NCI-H146 treated with DMSO at 0.1 percent for 48 hours (cell line): Measurements from ENCODE around the gene UQCRHL.

Experiments used
- DNase-seq: peaks from one replicate; lab custom pipeline; 2025; ENCODE audit not compliant: unreplicated experiment; lab: John Stamatoyannopoulos, UW

The UQCRHL gene

DNA sequence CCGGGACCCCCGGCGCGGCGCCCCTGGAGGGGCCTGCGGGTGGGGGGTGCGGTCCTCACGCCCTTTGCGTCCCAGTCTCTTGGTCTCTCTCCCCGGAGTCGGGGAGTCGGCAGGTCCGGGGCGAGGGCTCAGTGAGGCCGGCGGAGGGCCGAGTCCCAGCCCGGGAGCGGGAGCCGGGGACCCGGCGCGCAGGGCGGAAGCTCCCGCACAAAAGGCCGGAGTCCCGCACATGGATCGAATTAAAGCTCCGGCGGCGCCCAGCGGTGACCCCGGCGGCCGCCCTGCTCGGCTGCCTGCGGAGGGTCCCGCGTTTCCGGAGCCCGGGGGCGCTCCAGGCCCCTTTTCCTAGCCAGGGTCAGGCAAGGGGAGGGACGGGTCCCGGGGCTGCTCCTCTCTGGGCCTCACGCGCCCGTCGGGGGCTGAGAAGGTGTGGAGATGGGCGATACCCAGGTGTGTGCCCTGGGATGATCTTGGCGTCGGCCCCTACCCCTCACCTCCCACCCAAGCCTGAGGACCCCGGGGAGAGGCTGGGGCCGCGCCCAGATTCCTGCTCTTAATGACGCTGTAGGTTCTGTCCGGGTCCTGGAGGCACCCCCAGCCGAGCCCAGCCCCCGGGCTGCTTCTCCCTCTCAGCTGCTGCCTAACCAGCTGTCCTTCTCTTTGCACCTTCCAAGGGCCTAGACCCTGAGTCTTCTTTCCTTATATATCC lies 48.3 kb downstream of the UQCRHL start:
- DNase-seq, result no peak

DNA sequence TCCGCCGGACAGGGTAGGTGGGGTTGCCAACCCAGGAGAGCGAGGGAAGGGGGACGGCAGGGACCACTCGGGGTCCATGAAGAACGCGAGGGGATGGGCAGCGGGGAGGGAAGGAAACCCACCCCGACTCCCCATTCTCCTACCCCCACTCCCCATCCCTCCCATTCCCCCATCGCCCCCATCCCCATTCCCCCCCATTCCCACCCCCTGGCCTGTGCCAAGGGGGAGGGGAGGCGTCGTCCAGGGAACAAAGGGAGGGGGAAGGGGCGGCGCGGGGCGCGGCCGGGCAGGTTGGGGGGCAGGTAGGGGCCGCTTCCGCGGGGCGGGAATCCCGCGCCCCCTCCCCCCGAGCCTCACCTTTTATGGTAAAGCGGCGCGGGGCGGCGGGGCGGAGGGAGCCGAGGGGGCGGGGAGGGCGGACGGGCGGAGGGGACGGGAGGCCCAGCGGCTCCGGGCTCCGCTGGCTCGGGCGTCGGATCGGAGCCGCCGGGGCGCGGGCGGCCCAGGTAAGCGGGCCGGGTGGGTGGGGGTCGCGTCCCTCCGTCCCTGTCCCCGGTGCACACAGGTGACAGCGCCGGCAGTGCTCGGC lies 49.0 kb downstream of the UQCRHL start, which contains the start of gene FBLIM1:
TSS of gene FBLIM1 (plus strand) at position 453 of the 589 bp plus-strand sequence. CDS start 6,189 bp downstream, outside the sequence.
- DNase-seq, result no peak

- DNase-seq, result peak; percentile 5
These were observed 49.7 kb downstream of the UQCRHL start for GRCh38 chr1:15757575-15758342.
